BJ (cell line): ENCODE results near the gene RABGEF1. TPM values are rescaled to one million over a fixed set of nuclear protein-coding genes. Genes with fewer than 3 reads are reported as not detected.
"Not testable (repeated sequence)": the region's sequence is repeated elsewhere in the genome, so short reads cannot be mapped to it uniquely, and the experiment has no call there.

Experiments
- CTCF ChIA-PET: fragments of 350-600 bp; formaldehyde crosslinking; extraction: SDS; loops from one replicate; lab custom pipeline; 2021; ENCODE audit warnings: antibody characterized with exemption, inconsistent platforms; lab: Yijun Ruan, JAX
- POLR2A ChIA-PET: fragments of 300-600 bp; sonication (Branson Sonifier 250); formaldehyde crosslinking; extraction: SDS; loops from one replicate; lab custom pipeline; 2021; ENCODE audit warnings: antibody characterized with exemption; lab: Charles Lee
- DNase-seq: peaks from one replicate; pipeline ENCODE4 v3.0.0-alpha.2; 2011; ENCODE audit warnings: low read depth
- H3K27me3 ChIP-seq: 2 replicates; pipeline ENCODE4 v1.6.0; 2011; ENCODE audit warnings: low read length; ENCODE audit not compliant: control insufficient read depth, insufficient read depth
- H3K36me3 ChIP-seq: 2 replicates; pipeline ENCODE4 v1.5.1; 2011; ENCODE audit warnings: low read length; ENCODE audit not compliant: control insufficient read depth, insufficient read depth
- H3K4me3 ChIP-seq: 2 replicates; pipeline ENCODE4 v1.5.1; 2011; ENCODE audit warnings: low read depth, mild to moderate bottlenecking, control low read depth, low read length
- polyA plus RNA-seq: library from polyadenylated mRNA; depleted of rRNA; stranded (reverse); fragments of >200 nt; gene quantifications from 2 replicates; pipeline ENCODE4 v1.2.3, GENCODE V29; 2011
- TF ChIP-seq, protein P1 (sequence below): IDR thresholded peaks from 2 replicates; pipeline ENCODE4 v1.5.1; 2011; ENCODE audit warnings: low read depth, mild to moderate bottlenecking, control low read depth, inconsistent platforms, low read length, moderate library complexity; ENCODE audit not compliant: insufficient read depth

The RABGEF1 gene
- polyA plus RNA-seq, 1 experiment, result 61.0 TPM

DNA sequence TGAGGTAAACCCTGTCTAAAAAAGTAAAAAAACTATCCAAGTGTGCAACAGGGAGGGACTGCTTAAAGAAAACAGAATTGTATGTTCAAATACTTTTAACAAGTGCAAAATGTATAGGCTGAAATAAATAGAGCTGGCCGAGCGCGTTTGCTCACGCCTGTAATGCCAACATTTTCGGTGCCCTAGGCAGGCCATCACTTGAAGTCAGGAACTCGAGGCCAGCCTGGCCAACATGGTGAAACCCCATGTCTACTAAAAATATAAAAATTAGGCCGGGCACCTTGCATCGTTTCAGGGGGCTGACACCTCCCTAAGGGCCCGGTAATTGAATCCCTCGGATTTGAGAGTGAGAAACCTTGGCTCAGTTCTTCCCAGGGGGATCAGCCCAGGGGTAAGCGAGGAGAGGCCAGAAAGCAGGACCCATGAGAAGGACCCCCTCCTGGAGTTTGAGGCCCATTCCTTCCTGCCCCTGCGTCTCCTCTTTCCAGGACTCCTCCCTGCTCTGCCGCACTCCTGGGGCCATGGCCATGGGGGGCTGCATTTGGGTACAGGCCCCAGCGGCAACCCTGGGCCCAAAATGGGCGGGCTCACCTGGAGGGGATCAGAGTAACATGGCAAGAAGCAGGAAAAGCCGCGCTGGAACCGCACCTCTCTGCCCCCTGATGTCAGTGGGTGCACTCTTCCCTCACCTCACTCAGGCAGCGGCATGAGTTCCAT lies 105.0 kb downstream of the RABGEF1 start:
- CTCF ChIA-PET, result no interaction called here
- Histone ChIP-seq H3K27me3 (no peaks in the 10 kb centered on the region), H3K36me3 (no peaks in the 10 kb centered on the region), H3K4me3 (peak overlapping the region; percentile 65)
- no peak for DNase-seq
- POLR2A ChIA-PET, result no interaction called here
- TF ChIP-seq, protein P1, sequence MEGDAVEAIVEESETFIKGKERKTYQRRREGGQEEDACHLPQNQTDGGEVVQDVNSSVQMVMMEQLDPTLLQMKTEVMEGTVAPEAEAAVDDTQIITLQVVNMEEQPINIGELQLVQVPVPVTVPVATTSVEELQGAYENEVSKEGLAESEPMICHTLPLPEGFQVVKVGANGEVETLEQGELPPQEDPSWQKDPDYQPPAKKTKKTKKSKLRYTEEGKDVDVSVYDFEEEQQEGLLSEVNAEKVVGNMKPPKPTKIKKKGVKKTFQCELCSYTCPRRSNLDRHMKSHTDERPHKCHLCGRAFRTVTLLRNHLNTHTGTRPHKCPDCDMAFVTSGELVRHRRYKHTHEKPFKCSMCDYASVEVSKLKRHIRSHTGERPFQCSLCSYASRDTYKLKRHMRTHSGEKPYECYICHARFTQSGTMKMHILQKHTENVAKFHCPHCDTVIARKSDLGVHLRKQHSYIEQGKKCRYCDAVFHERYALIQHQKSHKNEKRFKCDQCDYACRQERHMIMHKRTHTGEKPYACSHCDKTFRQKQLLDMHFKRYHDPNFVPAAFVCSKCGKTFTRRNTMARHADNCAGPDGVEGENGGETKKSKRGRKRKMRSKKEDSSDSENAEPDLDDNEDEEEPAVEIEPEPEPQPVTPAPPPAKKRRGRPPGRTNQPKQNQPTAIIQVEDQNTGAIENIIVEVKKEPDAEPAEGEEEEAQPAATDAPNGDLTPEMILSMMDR, result no peak

DNA sequence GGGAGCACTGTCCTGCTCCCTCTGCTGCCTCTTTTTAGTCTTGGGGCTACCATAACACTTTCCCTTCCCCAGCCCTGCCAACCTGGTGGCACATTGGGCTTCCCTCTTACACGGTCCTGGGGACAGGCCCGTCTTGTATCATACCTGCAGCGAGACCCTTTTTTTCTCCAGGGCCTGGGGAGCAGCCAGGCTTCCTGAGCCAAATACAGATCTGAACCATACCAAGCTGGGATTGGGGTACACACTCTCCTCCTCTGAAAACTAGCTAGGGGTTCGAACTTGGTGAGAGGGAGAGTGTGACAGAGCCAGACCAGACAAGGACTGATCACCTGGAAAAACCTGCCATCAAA lies 105.5 kb downstream of the RABGEF1 start:
- H3K27me3 ChIP-seq, H3K36me3 ChIP-seq, CTCF ChIA-PET, DNase-seq, H3K4me3 ChIP-seq, POLR2A ChIA-PET: not testable (repeated sequence)

DNA sequence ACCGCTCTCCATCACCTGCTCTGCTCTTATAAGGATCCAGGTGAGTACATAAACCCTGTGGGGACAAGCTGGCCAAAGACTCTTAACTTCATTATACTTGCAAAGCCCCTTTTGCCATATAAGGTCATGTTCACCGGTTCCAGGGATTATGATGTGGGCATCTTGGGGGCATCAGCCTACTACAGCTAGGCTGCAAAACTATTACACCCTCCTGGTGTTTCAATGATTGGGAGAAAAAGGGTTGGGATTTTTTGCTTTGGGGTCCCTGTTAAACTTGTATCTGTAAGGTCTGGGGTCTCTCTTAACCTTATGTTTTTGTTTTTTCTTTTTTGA lies 107.0 kb downstream of the RABGEF1 start:
- CTCF ChIA-PET, H3K4me3 ChIP-seq, H3K36me3 ChIP-seq, H3K27me3 ChIP-seq, DNase-seq, POLR2A ChIA-PET: not testable (repeated sequence)

DNA sequence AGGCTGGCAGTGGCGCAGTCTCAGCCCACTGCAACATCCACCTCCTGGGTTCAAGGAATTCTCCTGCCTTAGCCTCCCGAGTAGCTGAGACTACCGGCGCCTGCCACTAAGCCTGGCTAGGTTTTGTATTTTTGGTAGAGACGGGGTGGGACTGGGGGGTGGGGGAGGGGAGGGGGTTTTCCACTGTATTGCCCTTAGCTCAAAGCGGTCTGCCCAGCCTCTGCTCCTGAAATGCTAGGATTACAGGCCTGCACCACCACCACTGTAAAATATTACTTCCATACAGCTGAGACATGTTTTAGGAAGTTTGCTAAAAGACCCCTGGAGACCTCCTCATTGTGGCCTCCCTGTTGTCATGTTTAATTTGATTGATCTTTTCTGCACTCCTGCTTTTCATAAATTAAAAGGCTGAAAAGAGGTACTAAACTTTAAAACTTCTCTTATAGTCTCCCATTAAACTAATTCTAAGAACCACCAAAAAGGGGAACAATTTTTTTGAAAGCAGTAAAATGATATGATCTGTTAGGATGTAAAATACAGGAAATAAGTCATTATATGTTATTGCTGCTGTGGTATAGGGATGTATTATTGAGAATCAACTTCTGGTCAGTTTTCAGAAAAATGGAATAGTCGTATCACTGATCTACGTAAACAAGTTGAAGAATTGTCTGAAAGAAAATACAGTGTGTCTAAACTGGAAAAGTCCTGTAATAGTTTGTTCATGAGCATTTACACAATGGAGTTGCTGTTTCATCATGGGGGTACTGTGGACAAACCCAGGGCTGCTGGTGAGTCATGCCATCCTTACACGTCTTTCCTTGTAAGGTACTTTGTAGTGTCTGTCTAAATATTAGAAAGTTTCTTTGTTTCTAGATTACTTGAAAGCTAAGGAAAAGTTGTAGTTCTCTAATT lies 107.6 kb downstream of the RABGEF1 start:
- DNase-seq, result no peak
- ChIA-PET CTCF (no interaction called here), POLR2A (no interaction called here)
- Histone ChIP-seq H3K27me3 (no peaks in the 10 kb centered on the region), H3K36me3 (no peaks in the 10 kb centered on the region), H3K4me3 (no peak overlapping the region)
- TF ChIP-seq, protein P1, result no peak

DNA sequence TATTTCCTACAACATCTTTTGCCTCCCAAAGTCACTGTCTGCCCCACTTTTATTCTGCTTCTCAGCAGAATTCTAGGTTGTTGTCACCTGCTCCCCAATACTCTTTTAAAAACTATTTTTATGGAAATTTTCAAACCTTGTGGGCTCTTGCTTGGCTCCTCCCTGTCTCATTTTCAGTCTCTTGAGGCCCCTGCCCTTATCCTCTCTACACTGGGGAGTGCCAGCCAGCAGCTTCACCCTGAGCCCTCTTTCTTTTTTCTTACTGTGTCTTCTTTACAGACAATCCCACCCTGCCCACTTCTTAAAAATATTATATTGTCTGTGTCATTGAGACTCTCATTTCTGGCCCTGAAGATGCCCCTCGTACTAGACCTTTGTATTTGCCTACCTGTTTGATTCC lies 118.8 kb downstream of the RABGEF1 start:
- TF ChIP-seq, protein P1, result no peak
- ChIA-PET POLR2A (no interaction called here), CTCF (interaction anchor here (1.1 kb wide), 1 partner anchor 13 kb away, joined by 3 read pairs; no protein-coding TSS in a partner anchor)
- Histone ChIP-seq H3K27me3 (no peaks in the 10 kb centered on the region), H3K4me3 (no peak overlapping the region), H3K36me3 (0 out of 2 replicates have a peak, but pooled peaks cover 1% of the 10 kb centered on the region)
- no peak for DNase-seq
